Uterus (tissue), 2 donors: ENCODE results near the gene ADGRL3.

ENCODE experiments used
- CTCF ChIP-seq, 4 experiments: fragments of 200-600 bp in 2 of 4; fragments of 450-650 bp in 2 of 4; sonication (generic) in 2 of 4; IDR thresholded peaks; one replicate each; pipeline ENCODE4 v1.5.1; 2016 to 2019; ENCODE audit warnings: antibody characterized with exemption in 4 of 4, mild to moderate bottlenecking in 2 of 4, moderate library complexity in 1 of 4
- POLR2A ChIP-seq, 2 donors: fragments of 450-650 bp; IDR thresholded peaks; one replicate each; pipeline ENCODE4 v1.6.1; 2016; ENCODE audit warnings: antibody characterized with exemption in 2 of 2, mild to moderate bottlenecking in 1 of 2, moderate library complexity in 1 of 2

DNA sequence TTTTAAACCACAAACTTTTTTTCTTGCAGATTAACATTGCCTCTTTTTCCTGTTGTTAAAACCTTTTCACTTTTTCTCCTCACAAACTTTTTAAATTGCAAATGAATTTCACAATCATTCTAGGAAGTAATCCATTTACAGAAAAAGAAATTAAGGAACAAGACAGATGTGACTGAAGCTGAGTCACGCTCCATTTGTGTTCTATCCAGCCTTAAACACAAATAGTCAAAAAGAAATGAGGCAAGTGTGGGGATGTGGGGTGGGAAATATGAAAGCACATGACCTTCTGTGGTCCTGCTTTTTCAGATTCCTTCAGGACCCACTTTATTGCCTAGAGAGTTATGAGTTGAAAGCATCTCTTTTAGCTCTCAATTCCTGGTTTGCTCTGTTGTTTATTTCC, 197.0 kb downstream of the ADGRL3 start:
- TF ChIP-seq CTCF (IDR thresholded peaks at IDR 0.05), result no peak
- no peak for TF ChIP-seq POLR2A (IDR thresholded peaks at IDR 0.05)
